T-helper 22 cell (primary cell): ENCODE measurements around the gene CACNA2D2.

Experiments
- DNase-seq: peaks from one replicate; pipeline ENCODE4 v3.0.0-alpha.2; 2020; ENCODE audit warnings: low read depth

The CACNA2D2 gene

GRCh38 chr3:50345008-50345407 lies 158.4 kb downstream of the CACNA2D2 start:
- no peak for DNase-seq

- no peak for DNase-seq
These were observed 160.4 kb downstream of the CACNA2D2 start for GRCh38 chr3:50342813-50343633.

GRCh38 chr3:50341996-50342650 lies 161.3 kb downstream of the CACNA2D2 start:
- DNase-seq: no peak

GRCh38 chr3:50341537-50341936 lies 161.9 kb downstream of the CACNA2D2 start:
- DNase-seq: no peak

GRCh38 chr3:50340448-50341329 lies 162.7 kb downstream of the CACNA2D2 start, which contains the start of gene RASSF1:
RASSF1 (minus strand) TSS chr3:50340836; CDS start chr3:50340805, 31 bp downstream.
- DNase-seq: peak; percentile 50

- no peak for DNase-seq
These were observed 163.3 kb downstream of the CACNA2D2 start for GRCh38 chr3:50340147-50340447.

- DNase-seq: no peak
These were observed 163.8 kb downstream of the CACNA2D2 start for GRCh38 chr3:50339485-50340146.

GRCh38 chr3:50338965-50339364 lies 164.5 kb downstream of the CACNA2D2 start:
- DNase-seq: no peak

- peak; percentile 92 for DNase-seq
These were observed 166.1 kb downstream of the CACNA2D2 start for GRCh38 chr3:50337175-50337861.

- no peak for DNase-seq
These were observed 166.8 kb downstream of the CACNA2D2 start for GRCh38 chr3:50336452-50337174.

- DNase-seq: no peak
These were observed 168.9 kb downstream of the CACNA2D2 start for GRCh38 chr3:50334339-50335075.

GRCh38 chr3:50333744-50334328 lies 169.6 kb downstream of the CACNA2D2 start:
- no peak for DNase-seq

GRCh38 chr3:50331364-50331907 lies 172.0 kb downstream of the CACNA2D2 start:
- no peak for DNase-seq

- DNase-seq: no peak
These were observed 173.1 kb downstream of the CACNA2D2 start for GRCh38 chr3:50330330-50330729.

- peak; percentile 90 for DNase-seq
These were observed 175.3 kb downstream of the CACNA2D2 start, which contains the start of gene TUSC2 for GRCh38 chr3:50327943-50328691. TUSC2 (minus strand) TSS chr3:50328223; CDS start chr3:50328099, 124 bp downstream.

- DNase-seq: no peak
These were observed 176.3 kb downstream of the CACNA2D2 start for GRCh38 chr3:50327129-50327528.

- DNase-seq: no peak
These were observed 177.3 kb downstream of the CACNA2D2 start for GRCh38 chr3:50326182-50326541.

- DNase-seq: no peak
These were observed 177.8 kb downstream of the CACNA2D2 start for GRCh38 chr3:50325497-50326181.
